H9 (cell line): Measurements from ENCODE around the gene PKMYT1. TPM values are rescaled to one million over a fixed set of nuclear protein-coding genes. Genes with fewer than 3 reads are reported as not detected.

Source experiments
- DNase-seq: peaks from one replicate; pipeline ENCODE4 v3.0.0-alpha.2; 2017
- H2AFZ ChIP-seq: one replicate; pipeline ENCODE4 v1.6.1; 2013; ENCODE audit warnings: mild to moderate bottlenecking, low read length, control low read depth, moderate library complexity
- H2AK5ac ChIP-seq: 2 replicates; pipeline ENCODE4 v1.6.1; 2013; ENCODE audit warnings: low read length, control low read depth, mixed read lengths; ENCODE audit not compliant: insufficient read length
- H2BK120ac ChIP-seq: one replicate; pipeline ENCODE4 v1.6.1; 2013; ENCODE audit warnings: low read depth, mild to moderate bottlenecking, low read length, control low read depth, inconsistent platforms; ENCODE audit not compliant: poor library complexity, severe bottlenecking
- H2BK12ac ChIP-seq: 2 replicates; pipeline ENCODE4 v1.6.1; 2013; ENCODE audit warnings: low read length, control low read depth, mixed read lengths, low read depth; ENCODE audit not compliant: insufficient read length
- H2BK15ac ChIP-seq: 2 replicates; pipeline ENCODE4 v1.6.1; 2013; ENCODE audit warnings: low read depth, low read length, control low read depth
- H2BK20ac ChIP-seq: one replicate; pipeline ENCODE4 v1.6.1; 2013; ENCODE audit warnings: low read depth, mild to moderate bottlenecking, low read length, control low read depth, inconsistent platforms; ENCODE audit not compliant: poor library complexity, severe bottlenecking
- H2BK5ac ChIP-seq: 2 replicates; pipeline ENCODE4 v1.6.1; 2013; ENCODE audit warnings: low read length, control low read depth, mixed read lengths; ENCODE audit not compliant: insufficient read length
- H3K14ac ChIP-seq: 2 replicates; pipeline ENCODE4 v1.6.1; 2013; ENCODE audit warnings: low read length, control low read depth; ENCODE audit not compliant: insufficient read depth
- H3K18ac ChIP-seq: 2 replicates; pipeline ENCODE4 v1.6.1; 2013; ENCODE audit warnings: low read depth, mild to moderate bottlenecking, mixed read lengths, low read length, control low read depth; ENCODE audit not compliant: insufficient read length
- H3K23ac ChIP-seq: 2 replicates; pipeline ENCODE4 v1.6.1; 2013; ENCODE audit warnings: low read length, control low read depth, mixed read lengths, low read depth; ENCODE audit not compliant: insufficient read length
- H3K23me2 ChIP-seq: 2 replicates; pipeline ENCODE4 v1.6.1; 2013; ENCODE audit warnings: low read depth, mild to moderate bottlenecking, mixed read lengths, low read length, control low read depth; ENCODE audit not compliant: insufficient read length, poor library complexity, severe bottlenecking
- H3K27ac ChIP-seq: 2 replicates; pipeline ENCODE4 v1.5.1; 2013; ENCODE audit warnings: low read length, control low read depth, mixed read lengths, low read depth; ENCODE audit not compliant: insufficient read length
- H3K27me3 ChIP-seq: 2 replicates; pipeline ENCODE4 v1.6.1; 2013; ENCODE audit warnings: low read length, control low read depth, inconsistent platforms; ENCODE audit not compliant: insufficient read depth
- H3K4ac ChIP-seq: 2 replicates; pipeline ENCODE4 v1.6.1; 2013; ENCODE audit warnings: low read depth, mild to moderate bottlenecking, control low read depth, inconsistent platforms, low read length, moderate library complexity
- H3K4me1 ChIP-seq: 2 replicates; pipeline ENCODE4 v1.6.1; 2013; ENCODE audit warnings: low read length, control low read depth, inconsistent platforms; ENCODE audit not compliant: insufficient read depth
- H3K4me2 ChIP-seq: 2 replicates; pipeline ENCODE4 v1.6.1; 2013; ENCODE audit warnings: low read length, control low read depth, mixed read lengths; ENCODE audit not compliant: insufficient read length, insufficient read depth
- H3K56ac ChIP-seq: 2 replicates; pipeline ENCODE4 v1.6.1; 2013; ENCODE audit warnings: low read depth, mild to moderate bottlenecking, mixed read lengths, low read length, control low read depth; ENCODE audit not compliant: insufficient read length
- H3K79me1 ChIP-seq: 2 replicates; pipeline ENCODE4 v1.6.1; 2013; ENCODE audit warnings: low read depth, mild to moderate bottlenecking, moderate library complexity, low read length, control low read depth, inconsistent platforms; ENCODE audit not compliant: insufficient read depth, poor library complexity, severe bottlenecking
- H3K79me2 ChIP-seq: 2 replicates; pipeline ENCODE4 v1.6.1; 2013; ENCODE audit warnings: low read length, control low read depth, inconsistent platforms; ENCODE audit not compliant: insufficient read depth
- H3K9ac ChIP-seq: 2 replicates; pipeline ENCODE4 v1.6.1; 2013; ENCODE audit warnings: low read length, control low read depth, mixed read lengths; ENCODE audit not compliant: insufficient read length; ENCODE audit errors: extremely low read depth
- H3K9me3 ChIP-seq: one replicate; pipeline ENCODE4 v1.6.1; 2013; ENCODE audit warnings: low read depth, low read length, inconsistent platforms; ENCODE audit not compliant: control insufficient read depth
- H3T11ph ChIP-seq: one replicate; pipeline ENCODE4 v1.6.1; 2013; ENCODE audit warnings: mild to moderate bottlenecking, low read length, control low read depth, inconsistent platforms
- H4K20me1 ChIP-seq: one replicate; pipeline ENCODE4 v1.6.1; 2013; ENCODE audit not compliant: control insufficient read depth, insufficient read length, insufficient read depth
- H4K5ac ChIP-seq: 2 replicates; pipeline ENCODE4 v1.6.1; 2013; ENCODE audit warnings: low read depth, mild to moderate bottlenecking, mixed read lengths, low read length, control low read depth; ENCODE audit not compliant: insufficient read length
- H4K8ac ChIP-seq: replicated peaks from 2 replicates; pipeline ENCODE4 v1.6.1; 2013; ENCODE audit warnings: low read length, control low read depth, mixed read lengths, low read depth; ENCODE audit not compliant: insufficient read length
- H4K91ac ChIP-seq: 2 replicates; pipeline ENCODE4 v1.6.1; 2013; ENCODE audit warnings: low read depth, mild to moderate bottlenecking, moderate library complexity, mixed read lengths, low read length, control low read depth; ENCODE audit not compliant: insufficient read length
- H3K27ac Mint-ChIP-seq, 3 experiments: 2 replicates in 2 of 3; 3 replicates in 1 of 3; pipeline ENCODE4 v1.8.0; 2020 to 2021; ENCODE audit warnings: mixed read lengths in 3 of 3, mild to moderate bottlenecking in 1 of 3, moderate library complexity in 1 of 3
- H3K27me3 Mint-ChIP-seq: 2 replicates; pipeline ENCODE4 v1.8.0; 2021; ENCODE audit warnings: low read depth, mild to moderate bottlenecking, moderate library complexity, mixed read lengths
- H3K36me3 Mint-ChIP-seq, 3 experiments: 2 replicates in 2 of 3; 3 replicates in 1 of 3; pipeline ENCODE4 v1.8.0; 2020 to 2021; ENCODE audit warnings: low read depth in 3 of 3, mixed read lengths in 3 of 3; ENCODE audit not compliant: insufficient read depth in 1 of 3
- H3K4me1 Mint-ChIP-seq, 2 experiments: 2 replicates each; pipeline ENCODE4 v1.8.0; 2020; ENCODE audit warnings: mixed read lengths in 2 of 2
- H3K4me3 Mint-ChIP-seq, 2 experiments: 2 replicates in 1 of 2; 3 replicates in 1 of 2; pipeline ENCODE4 v1.8.0; 2020 to 2021; ENCODE audit warnings: mild to moderate bottlenecking in 2 of 2, mixed read lengths in 2 of 2, moderate library complexity in 1 of 2
- H3K9me3 Mint-ChIP-seq, 2 experiments: 2 replicates in 1 of 2; 3 replicates in 1 of 2; pipeline ENCODE4 v1.8.0; 2020; ENCODE audit warnings: mild to moderate bottlenecking in 2 of 2, mixed read lengths in 2 of 2, moderate library complexity in 1 of 2
- CTCF ChIP-seq: fragments of 200-600 bp; sonication (generic); conservative IDR thresholded peaks from 3 replicates; pipeline ENCODE4 v1.8.0; 2021; ENCODE audit warnings: antibody characterized with exemption, mild to moderate bottlenecking
- WGBS: extraction: QIAGEN DNeasy Blood & Tissue Kit; methylation state at CpG from one replicate; pipeline ENCODE4 v1.1.7; 2013; ENCODE audit warnings: missing lambda C conversion rate, low lambda C conversion rate, mixed read lengths; ENCODE audit not compliant: insufficient read length; ENCODE audit errors: extremely low coverage; 5-methylcytosine and 5-hydroxymethylcytosine counted together
- total RNA-seq: library from RNA; stranded (reverse); gene quantifications from 2 replicates; pipeline ENCODE4 v1.2.1, GENCODE V29; 2021

Gene PKMYT1
- total RNA-seq, 1 experiment from 2014 or later: 114 TPM

GRCh38 chr16:2949705-2950352, 30.4 kb downstream of the PKMYT1 start:
- Histone ChIP-seq H2BK120ac (no peak overlapping the region), H3K14ac (no peak overlapping the region), H4K91ac (no peak overlapping the region), H3K4me2 (no peak overlapping the region), H4K20me1 (no peaks in the 10 kb centered on the region), H4K8ac (no peak overlapping the region), H3K79me2 (no peaks in the 10 kb centered on the region), H3K9me3 (no peaks in the 10 kb centered on the region), H3K4ac (no peak overlapping the region), H3K27ac (no peak overlapping the region), H2AFZ (no peak overlapping the region), H3K79me1 (no peaks in the 10 kb centered on the region), H2BK12ac (no peak overlapping the region), H2BK5ac (no peak overlapping the region), H3K9ac (no peak overlapping the region), H4K5ac (no peak overlapping the region), H3K56ac (no peak overlapping the region), H2AK5ac (no peak overlapping the region), H3K18ac (no peak overlapping the region), H3T11ph (no peak overlapping the region), H3K23ac (no peak overlapping the region), H3K4me1 (no peaks in the 10 kb centered on the region), H2BK20ac (no peak overlapping the region), H3K23me2 (no peaks in the 10 kb centered on the region), H2BK15ac (no peak overlapping the region), H3K27me3 (no peaks in the 10 kb centered on the region)
- Mint-ChIP-seq H3K27me3 (peaks cover 2% of the 10 kb centered on the region; the same call in 1 of the 2 replicates), H3K9me3 (no peaks in the 10 kb centered on the region; a peak in 2 of 5 replicates), H3K36me3 (peaks cover 0 to 9% (median 5%) of the 10 kb centered on the region in 3 experiments; a peak in 3 of 7 replicates), H3K4me1 (peaks cover 6% of the 10 kb centered on the region in 2 experiments), H3K4me3 (no peak overlapping the region), H3K27ac (no peak overlapping the region)
- no peak for TF ChIP-seq CTCF
- DNase-seq: no peak
- WGBS: no CpG with 5 or more reads among the region's 19 CpGs
